ENCODE measurements around the gene KLHDC3.

Gene KLHDC3

GRCh38 chr6:43058531-43058930, 44.5 kb downstream of the KLHDC3 start:
- no peak for DNase-seq (ENCODE audit: low spot score)

DNA sequence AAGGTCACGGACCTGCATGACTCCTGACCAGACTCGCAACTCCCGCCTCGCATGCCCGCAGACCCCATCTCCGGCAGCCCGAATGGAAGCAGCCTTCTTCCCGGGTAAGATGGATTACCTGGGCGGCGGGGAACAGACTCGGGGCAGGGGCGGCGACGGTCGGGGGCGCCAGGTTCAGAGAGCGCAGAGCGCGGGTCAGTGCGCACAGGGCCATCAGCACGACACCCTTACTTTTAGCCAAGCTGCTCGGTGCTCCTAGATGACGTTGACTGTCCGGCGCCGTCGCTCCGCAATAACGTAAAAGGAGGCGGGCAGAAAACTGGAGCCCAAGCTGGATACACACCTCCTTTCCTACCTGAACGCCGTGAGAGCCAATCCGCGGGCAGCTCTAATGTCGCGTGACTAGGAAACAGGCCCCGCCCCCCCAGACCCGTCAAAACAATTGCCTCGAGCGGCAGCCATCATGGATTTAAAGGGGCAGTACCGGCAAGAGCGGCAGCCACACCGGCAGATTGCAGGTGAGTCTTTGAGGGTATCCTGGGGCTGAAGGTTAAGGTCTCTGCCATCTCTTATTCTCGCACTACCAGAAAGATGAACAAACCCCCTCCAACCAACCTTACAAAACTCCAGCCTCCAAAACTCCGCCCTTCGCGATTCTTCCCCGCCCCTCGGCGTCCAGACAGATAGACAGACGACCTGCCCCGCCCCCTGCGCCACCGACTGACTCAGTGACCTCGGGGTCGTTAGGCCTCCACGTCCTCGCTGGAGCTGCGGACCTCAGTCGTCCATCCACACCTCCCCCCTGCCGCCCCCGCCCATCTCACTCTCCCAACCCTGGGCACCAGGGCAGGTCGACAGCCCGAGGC, 45.4 kb downstream of the KLHDC3 start, which contains the start of the genes KLC4 and MRPL2:
TSS of gene KLC4 (plus strand) at position 464 of the 866 bp plus-strand sequence. CDS start 1,705 bp downstream, outside the sequence.
TSS of gene MRPL2 (minus strand) at position 267 of the 866 bp plus-strand sequence. CDS start at position 214, 53 bp downstream.
- DNase-seq (ENCODE audit: low spot score) = peak; percentile 97

DNA sequence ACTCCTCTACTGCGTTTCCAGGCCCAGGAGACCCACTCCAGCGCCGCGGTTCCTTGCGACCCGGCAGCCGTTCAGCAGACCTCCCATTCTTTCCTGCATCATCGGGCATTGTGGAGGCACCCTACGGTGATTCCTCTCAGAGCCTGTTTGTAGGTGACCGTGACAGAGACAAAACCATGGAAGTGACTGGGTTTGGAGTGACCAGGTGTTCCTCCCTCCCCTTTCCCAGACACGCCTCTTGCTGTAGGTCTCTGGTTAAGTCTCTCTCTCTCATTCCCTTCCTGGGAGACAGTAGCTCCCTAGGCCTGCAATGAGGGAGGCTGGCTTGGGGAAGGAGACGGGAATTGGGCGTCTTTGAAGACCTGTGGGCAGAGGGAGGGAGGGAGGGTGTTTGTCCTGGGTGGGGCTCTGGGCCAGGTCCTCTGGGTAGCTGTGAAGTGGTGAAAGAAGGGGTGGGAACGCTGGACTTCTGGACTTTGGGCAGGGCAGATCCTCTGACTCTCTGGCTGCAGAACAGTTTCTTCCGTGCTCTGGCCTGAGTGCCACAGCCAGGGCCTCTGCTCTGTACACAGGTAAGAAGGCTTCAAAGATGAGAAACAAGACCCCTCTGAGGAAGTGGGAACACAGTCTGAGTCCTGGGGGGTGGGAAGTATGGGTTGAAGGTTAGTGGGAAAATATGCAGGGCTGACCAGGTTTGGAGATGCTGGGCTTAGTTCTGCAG, 46.1 kb downstream of the KLHDC3 start:
- no peak for DNase-seq (ENCODE audit: low spot score)

DNA sequence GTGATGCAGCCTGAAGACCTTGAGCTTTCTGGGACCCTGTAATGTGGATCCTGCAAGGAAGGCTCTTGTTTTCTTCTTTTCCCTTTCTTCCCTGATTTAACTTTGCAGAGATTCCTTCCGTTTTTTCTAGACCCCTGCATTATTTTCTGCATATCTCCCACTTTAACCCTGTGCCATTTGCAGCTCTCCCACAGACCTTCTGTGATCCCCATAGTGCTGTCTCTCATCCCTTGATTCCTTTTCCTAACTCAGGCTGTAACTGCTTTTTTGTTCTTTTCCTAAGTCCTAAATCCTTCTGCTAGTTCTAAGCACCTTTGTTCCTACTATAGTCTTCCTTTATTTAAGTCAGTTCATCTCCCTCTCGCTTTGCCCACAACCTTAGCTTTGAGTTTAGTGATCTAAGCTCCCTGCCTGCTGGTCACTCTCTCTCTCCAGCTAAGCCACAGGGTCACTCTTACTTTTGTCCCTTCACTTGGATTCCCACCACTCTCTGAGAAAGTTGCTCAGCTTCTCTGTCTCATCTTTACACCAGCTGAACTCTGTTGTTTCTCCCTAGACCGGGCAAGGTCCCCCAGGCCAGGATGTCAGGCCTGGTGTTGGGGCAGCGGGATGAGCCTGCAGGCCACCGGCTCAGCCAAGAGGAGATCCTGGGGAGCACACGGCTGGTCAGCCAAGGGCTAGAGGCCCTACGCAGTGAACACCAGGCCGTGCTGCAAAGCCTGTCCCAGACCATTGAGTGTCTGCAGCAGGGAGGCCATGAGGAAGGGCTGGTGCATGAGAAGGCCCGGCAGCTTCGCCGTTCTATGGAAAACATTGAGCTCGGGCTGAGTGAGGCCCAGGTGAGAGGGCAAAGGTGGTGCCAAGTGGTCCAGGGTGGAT, 46.9 kb downstream of the KLHDC3 start:
- DNase-seq (ENCODE audit: low spot score) = no peak

DNA sequence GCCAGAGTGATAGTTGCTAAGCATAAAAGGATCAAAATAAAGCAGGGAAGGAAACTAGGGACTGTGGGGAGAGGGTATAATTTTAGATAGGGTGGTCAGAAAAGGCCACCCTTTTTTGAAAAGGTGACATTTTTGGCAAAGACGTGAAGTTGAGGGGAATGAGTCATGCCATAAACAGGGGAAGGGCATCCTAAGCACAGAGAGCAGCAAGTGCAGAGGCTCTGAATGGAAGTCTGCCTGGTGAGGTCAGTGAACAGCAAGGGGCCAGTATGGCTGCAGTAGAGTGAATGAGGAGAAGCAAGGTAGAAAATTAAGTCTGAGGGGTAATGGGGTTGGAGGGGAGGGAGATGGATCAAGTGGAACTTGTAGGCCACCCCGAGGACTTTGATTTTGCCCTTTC, 47.8 kb downstream of the KLHDC3 start:
- no peak for DNase-seq (ENCODE audit: low spot score)

DNA sequence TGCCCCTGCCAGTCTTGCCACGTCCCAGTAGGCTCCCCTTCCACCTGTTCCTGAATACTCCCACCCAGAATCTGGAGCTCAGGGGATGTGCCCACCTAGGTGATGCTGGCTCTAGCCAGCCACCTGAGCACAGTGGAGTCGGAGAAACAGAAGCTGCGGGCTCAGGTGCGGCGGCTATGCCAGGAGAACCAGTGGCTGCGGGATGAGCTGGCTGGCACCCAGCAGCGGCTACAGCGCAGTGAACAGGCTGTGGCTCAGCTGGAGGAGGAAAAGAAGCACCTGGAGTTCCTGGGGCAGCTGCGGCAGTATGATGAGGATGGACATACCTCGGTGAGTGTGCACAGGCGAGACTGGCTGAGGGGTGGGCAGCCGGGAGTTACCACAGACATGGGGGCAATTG, 48.8 kb downstream of the KLHDC3 start:
- no peak for DNase-seq (ENCODE audit: low spot score)

GRCh38 chr6:43070028-43070632, 56.1 kb downstream of the KLHDC3 start:
- DNase-seq (ENCODE audit: low spot score) = peak; percentile 77

Measured in D341Med (cell line).